Effector memory CD4-positive, alpha-beta T cell (primary cell): ENCODE measurements around the gene IRX2.

Experiments
- DNase-seq, 3 donors: peaks; one replicate each; pipeline ENCODE4 v3.0.0-alpha.2; 2020
- H3K27ac ChIP-seq: 2 replicates; pipeline ENCODE4 v1.7.0; 2013; ENCODE audit warnings: mild to moderate bottlenecking, low read length, moderate library complexity; ENCODE audit not compliant: insufficient read depth, poor library complexity, severe bottlenecking
- H3K27me3 ChIP-seq: replicated peaks from 2 replicates; pipeline ENCODE4 v1.7.0; 2013; ENCODE audit warnings: mild to moderate bottlenecking, low read length; ENCODE audit not compliant: insufficient read depth, control insufficient read depth, poor library complexity, severe bottlenecking
- H3K36me3 ChIP-seq: 2 replicates; pipeline ENCODE4 v1.7.0; 2013; ENCODE audit warnings: mild to moderate bottlenecking, low read length, moderate library complexity; ENCODE audit not compliant: control insufficient read depth, insufficient read depth
- H3K4me1 ChIP-seq: 2 replicates; pipeline ENCODE4 v1.7.0; 2013; ENCODE audit warnings: low read length, mild to moderate bottlenecking; ENCODE audit not compliant: control insufficient read depth, insufficient read depth, poor library complexity, severe bottlenecking
- H3K4me3 ChIP-seq: 2 replicates; pipeline ENCODE4 v1.7.0; 2013; ENCODE audit warnings: low read length, low read depth, mild to moderate bottlenecking; ENCODE audit not compliant: insufficient read depth, poor library complexity, severe bottlenecking
- H3K9me3 ChIP-seq: 2 replicates; pipeline ENCODE4 v1.7.0; 2013; ENCODE audit warnings: mild to moderate bottlenecking, low read length, moderate library complexity; ENCODE audit not compliant: control insufficient read depth

The IRX2 gene

DNA sequence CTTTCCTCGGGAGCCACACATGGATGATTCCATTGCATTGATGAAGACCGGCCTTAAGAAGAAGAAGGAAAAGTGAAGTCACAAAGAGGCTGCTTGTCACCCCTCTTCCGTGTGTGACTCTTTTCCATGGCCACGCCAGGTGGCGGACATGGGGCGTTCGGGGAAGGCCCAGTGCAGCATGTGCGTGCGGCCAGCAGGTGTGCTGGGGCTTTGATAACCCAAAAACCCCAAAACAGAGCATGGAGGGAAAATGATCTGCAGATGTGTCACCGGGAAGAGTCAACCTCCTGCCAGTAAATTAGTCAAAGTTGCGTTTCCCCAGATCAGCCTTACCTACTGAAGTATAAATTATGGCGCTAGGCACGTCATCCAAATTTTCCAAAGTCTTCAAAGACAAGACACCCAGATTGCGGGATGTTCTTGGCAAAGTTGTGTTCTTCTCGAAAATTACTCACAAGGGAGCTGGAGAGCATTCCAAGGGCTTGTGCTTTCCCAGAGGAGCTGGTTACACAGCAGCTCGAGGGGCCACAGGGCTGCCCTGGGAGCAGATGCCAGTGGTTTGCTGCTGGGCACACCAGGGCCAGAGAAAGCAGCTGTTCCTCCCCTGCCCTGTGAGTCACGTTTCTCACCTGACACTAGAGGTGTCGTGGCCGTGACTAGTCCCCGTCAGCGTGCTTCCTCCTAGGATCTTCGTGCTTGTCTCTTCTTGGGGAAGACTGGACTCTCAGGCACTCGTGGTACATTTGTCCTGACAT lies 53.9 kb downstream of the IRX2 start:
- H3K27me3 ChIP-seq = no peaks in the 10 kb centered on the region
- no peak overlapping the region for H3K4me3 ChIP-seq
- no peak for DNase-seq
- no peaks in the 10 kb centered on the region for H3K36me3 ChIP-seq
- no peaks in the 10 kb centered on the region for H3K4me1 ChIP-seq
- no peaks in the 10 kb centered on the region for H3K9me3 ChIP-seq
- H3K27ac ChIP-seq = no peak overlapping the region

DNA sequence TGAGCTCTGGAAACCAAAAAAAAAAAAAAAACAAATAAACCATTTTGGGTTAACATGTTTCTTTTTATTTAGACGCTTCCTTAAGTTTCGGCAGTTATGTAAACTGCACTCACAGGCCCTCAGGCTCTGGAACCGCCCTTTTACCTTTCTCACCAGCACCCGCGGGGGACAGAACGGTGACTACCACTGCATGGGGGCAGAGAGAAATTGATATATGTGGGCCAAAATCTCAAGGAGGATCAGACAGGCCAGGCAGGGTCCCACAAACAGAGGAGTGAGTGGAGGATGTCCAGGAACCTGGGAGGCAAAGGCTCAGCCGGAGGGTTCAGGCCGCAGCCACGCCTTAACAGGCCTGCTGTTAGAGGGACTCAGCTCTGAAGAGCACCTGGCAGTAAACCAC lies 54.4 kb downstream of the IRX2 start:
- Histone ChIP-seq H3K36me3 (no peaks in the 10 kb centered on the region), H3K27ac (no peak overlapping the region), H3K4me3 (no peak overlapping the region), H3K27me3 (no peaks in the 10 kb centered on the region), H3K9me3 (no peaks in the 10 kb centered on the region), H3K4me1 (no peaks in the 10 kb centered on the region)
- no peak for DNase-seq
